ENCODE data around the gene MKKS.

MKKS gene

DNA sequence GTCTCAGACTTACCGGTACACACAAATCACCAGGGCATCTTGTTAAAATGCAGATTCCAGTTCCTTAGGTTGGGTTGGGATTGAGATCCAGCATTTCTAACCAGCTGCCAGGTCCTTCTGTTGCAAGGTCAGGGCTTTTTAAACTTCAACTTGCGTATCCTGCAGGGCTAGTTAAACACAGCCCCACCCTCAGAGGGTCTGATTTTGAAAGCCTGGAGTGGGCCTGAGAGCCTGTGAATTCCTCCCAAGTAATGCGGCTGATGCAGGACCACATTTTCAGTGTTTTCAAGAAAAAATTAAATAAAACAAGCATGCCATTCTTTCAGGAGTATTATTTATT is 65.3 kb downstream of the MKKS start:
- no peak for DNase-seq (ENCODE audit: low spot score)

DNA sequence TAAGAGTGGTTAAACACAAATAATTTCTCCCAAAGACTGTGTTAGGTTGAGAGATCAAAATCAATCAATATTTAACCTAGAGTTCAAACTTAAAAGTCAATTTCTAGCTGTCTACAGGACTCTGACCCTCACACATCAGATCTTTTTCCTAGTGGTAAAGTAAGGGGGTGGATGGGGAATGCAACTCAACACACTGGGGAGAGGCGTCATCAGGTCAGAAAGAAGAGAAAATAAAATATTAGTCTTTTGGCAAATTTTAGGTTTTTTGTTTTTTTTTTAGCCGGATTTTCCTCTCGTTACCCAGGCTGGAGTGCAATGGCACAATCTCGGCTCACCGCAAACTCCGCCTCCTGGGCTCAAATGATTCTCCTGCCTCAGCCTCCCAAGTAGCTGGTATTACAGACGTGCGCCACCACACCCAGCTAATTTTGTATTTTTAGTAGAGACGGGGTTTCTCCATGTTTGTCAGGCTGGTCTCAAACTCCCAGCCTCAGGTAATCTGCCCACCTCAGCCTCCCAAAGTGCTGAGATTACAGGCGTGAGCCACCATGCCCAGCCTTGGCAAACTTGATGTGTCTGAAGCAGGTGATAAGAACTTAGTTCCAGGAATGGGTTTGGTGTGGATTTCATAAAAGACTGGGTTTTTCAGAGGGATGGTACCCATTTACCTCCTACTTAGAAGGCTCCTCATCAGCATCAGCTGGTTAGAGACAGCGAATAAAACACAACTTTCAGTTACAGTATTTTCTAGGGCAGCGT is 65.9 kb downstream of the MKKS start:
- DNase-seq (ENCODE audit: low spot score), result no peak

DNA sequence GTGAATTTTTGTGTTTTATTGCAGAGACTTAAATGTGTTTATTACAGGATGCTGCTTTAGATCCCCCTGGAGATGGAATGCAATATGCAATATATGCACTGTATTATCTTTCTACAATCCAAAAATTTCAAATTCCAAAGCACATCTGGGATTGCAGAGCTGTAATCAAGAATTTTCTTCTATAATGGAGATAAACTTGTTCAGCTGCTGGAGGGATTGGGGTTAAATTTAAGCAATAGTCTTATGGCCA is 66.4 kb downstream of the MKKS start:
- no peak for DNase-seq (ENCODE audit: low spot score)

DNA sequence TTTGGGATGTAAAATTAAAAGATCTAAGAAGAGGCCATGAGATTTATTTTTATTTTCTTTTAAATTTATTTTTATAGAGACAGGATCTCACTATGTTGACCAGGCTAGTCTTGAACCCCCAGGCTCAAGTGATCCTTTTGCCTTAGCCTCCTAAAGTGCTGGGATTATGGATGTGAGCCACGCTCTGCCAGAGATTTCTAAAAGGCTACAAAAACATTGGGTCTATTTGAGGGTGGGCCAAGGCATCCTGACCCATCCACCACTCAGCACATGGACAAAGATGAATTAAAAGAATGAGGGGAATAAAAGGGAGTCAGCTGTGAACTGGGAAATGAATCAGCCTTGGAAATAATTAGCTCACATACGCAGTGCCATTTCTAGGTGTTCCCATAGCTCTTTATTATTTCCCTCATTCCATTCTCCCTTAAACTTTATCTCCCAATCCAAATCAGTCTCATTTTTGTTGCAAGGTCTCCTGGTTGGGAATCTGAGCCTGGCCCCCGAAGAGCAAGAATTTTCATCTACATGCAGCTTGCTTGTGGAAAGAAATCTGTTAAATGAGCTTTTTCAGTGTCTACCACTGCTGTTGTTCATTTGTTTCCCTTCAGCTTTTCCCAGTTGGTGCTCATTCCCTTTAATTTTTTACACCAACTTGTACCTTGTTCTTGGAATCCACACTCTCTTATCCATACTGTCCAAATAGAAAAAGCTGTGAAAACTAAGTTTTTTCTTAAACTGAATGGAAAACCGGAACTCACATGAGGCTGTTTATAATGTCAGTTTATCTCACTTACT is 66.9 kb downstream of the MKKS start:
- DNase-seq (ENCODE audit: low spot score), result no peak

- no peak for DNase-seq (ENCODE audit: low spot score)
Measured at GRCh38 chr20:10362674-10363073, 71.3 kb downstream of the MKKS start.

DNA sequence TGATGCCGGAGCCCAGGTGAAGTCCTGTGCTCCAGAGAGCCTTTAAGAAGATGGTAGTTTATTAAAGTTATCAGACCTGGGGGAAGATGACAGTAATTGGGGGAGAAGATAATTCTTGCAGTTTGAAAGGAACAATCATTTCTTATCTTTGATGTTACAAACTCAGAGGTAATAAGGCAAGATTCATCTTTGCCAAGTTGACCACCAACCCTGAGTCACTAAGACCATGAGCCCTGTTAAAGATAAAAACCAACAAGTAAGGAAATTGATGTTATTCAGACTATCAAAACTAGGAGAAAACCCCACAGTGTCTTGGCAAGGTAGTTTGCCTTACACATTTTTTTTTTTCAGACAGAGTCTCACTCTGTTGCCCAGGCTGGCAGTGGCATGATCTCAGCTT is 73.1 kb downstream of the MKKS start:
- no peak for DNase-seq (ENCODE audit: low spot score)

DNA sequence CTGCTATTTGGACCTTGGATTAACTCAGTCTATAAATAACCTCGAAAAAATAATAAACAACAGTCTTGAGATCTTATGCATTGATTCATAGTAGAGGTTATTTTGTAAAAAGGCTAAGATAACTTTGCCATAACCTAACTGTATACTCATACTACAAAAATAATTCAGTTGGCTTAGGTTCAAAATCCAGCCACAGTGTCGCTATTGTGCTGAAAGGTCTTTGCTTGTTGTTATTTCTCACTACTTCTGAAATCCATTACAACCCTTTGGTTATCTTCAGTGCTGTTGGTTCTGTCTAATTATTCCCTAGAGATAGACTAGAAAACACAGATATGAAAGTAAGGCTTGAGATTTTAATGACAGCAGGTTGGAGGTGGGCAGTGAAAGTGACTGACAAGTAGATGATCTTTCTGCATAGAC is 74.4 kb downstream of the MKKS start:
- no peak for DNase-seq (ENCODE audit: low spot score)

DNA sequence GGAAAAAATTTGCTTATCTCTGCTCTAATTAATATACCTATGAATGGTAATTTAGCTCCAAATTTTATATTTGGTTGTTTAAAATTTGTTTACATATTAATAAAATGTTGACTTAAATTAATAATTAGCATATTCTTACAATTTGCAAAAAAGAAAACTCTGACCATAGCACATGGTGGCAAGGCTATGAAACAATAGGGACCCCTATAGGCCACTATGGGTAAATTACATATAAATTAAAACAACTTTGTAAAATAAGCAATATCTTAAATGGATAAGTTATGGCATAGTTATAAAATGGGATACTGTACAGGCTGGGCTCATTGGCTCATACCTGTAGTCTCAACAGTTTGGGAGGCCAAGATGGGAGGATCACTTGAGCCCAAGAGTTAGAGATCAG is 76.0 kb downstream of the MKKS start:
- DNase-seq (ENCODE audit: low spot score), result no peak

- no peak for DNase-seq (ENCODE audit: low spot score)
Measured at GRCh38 chr20:10357061-10357708, 76.8 kb downstream of the MKKS start.

GRCh38 chr20:10356628-10357027 is 77.4 kb downstream of the MKKS start:
- DNase-seq (ENCODE audit: low spot score), result no peak

- no peak for DNase-seq (ENCODE audit: low spot score)
Measured at GRCh38 chr20:10352934-10353824, 80.8 kb downstream of the MKKS start.
